Measurements from ENCODE around the gene LACRT.
A peak's percentile ranks its signal among the peaks of the same experiment; 100 is the strongest.
"Not testable (repeated sequence)": the region's sequence is repeated elsewhere in the genome, so short reads cannot be mapped to it uniquely, and the experiment has no call there.

The LACRT gene

GRCh38 chr12:54665022-54665635 is 30.4 kb upstream of the LACRT start:
- peak in 1 of 3 donors; percentile 8 for DNase-seq
- CTCF ChIA-PET = interaction anchor here (0.8 to 0.9 kb wide), 2 partner anchors 10 to 19 kb away, joined by 3 read pairs; no protein-coding TSS in a partner anchor
- 67% methylated on average over 1 of the region's 3 CpGs for WGBS (ENCODE audit: insufficient coverage)
- H3K36me3 ChIP-seq (ENCODE audit: control insufficient read depth in 4 of 4, insufficient read depth in 4 of 4, low read length in 3 of 4); H3K4me3 ChIP-seq (ENCODE audit: control insufficient read depth in 1 of 7, extremely low read depth in 1 of 7, insufficient read depth in 4 of 7, low read depth in 2 of 7, low read length in 6 of 7); H3K4me1 ChIP-seq (ENCODE audit: control extremely low read depth in 1 of 4, control insufficient read depth in 4 of 4, insufficient read depth in 4 of 4, low read length in 3 of 4); H3K27me3 ChIP-seq (replicated peaks in 2 of 5; ENCODE audit: control insufficient read depth in 4 of 5, insufficient read depth in 5 of 5, low read length in 4 of 5); H3K9me3 ChIP-seq (ENCODE audit: control extremely low read depth in 1 of 5, control insufficient read depth in 4 of 5, insufficient read depth in 2 of 5, low read depth in 1 of 5, low read length in 4 of 5); H3K27ac ChIP-seq (ENCODE audit: insufficient read depth in 1 of 2, low read depth in 1 of 2, low read length in 2 of 2, poor library complexity in 1 of 2, severe bottlenecking in 2 of 2): not testable (repeated sequence)
- POLR2A ChIA-PET = interaction anchor here (0.5 kb wide), 1 partner anchor 17 kb away, joined by 3 read pairs; no protein-coding TSS in a partner anchor

- no CpG with 5 or more reads among the region's 3 CpGs for WGBS (ENCODE audit: insufficient coverage)
- Histone ChIP-seq H3K4me1 (ENCODE audit: control extremely low read depth in 1 of 4, control insufficient read depth in 4 of 4, insufficient read depth in 4 of 4, low read length in 3 of 4) (peaks cover 0 to 4% (median 0%) of the 10 kb centered on the region in 4 experiments), H3K27ac (ENCODE audit: insufficient read depth in 1 of 2, low read depth in 1 of 2, low read length in 2 of 2, poor library complexity in 1 of 2, severe bottlenecking in 2 of 2) (no peak overlapping the region), H3K4me3 (ENCODE audit: control insufficient read depth in 1 of 7, extremely low read depth in 1 of 7, insufficient read depth in 4 of 7, low read depth in 2 of 7, low read length in 6 of 7) (no peak overlapping the region), H3K9me3 (ENCODE audit: control extremely low read depth in 1 of 5, control insufficient read depth in 4 of 5, insufficient read depth in 2 of 5, low read depth in 1 of 5, low read length in 4 of 5) (no peaks in the 10 kb centered on the region), H3K36me3 (ENCODE audit: control insufficient read depth in 4 of 4, insufficient read depth in 4 of 4, low read length in 3 of 4) (no peaks in the 10 kb centered on the region), H3K27me3 (replicated peaks in 2 of 5; ENCODE audit: control insufficient read depth in 4 of 5, insufficient read depth in 5 of 5, low read length in 4 of 5) (peaks cover 0 to 3% (median 0%) of the 10 kb centered on the region in 5 experiments)
- peak in 1 of 3 donors; percentile 10 for DNase-seq
- ChIA-PET POLR2A (no interaction called here), CTCF (no interaction called here)
Observed at GRCh38 chr12:54663603-54664002, 28.9 kb upstream of the LACRT start.

- Histone ChIP-seq H3K9me3 (ENCODE audit: control extremely low read depth in 1 of 5, control insufficient read depth in 4 of 5, insufficient read depth in 2 of 5, low read depth in 1 of 5, low read length in 4 of 5) (no peaks in the 10 kb centered on the region), H3K27me3 (replicated peaks in 2 of 5; ENCODE audit: control insufficient read depth in 4 of 5, insufficient read depth in 5 of 5, low read length in 4 of 5) (peaks cover 0 to 7% (median 0%) of the 10 kb centered on the region in 5 experiments), H3K4me3 (ENCODE audit: control insufficient read depth in 1 of 7, extremely low read depth in 1 of 7, insufficient read depth in 4 of 7, low read depth in 2 of 7, low read length in 6 of 7) (no peak overlapping the region), H3K27ac (ENCODE audit: insufficient read depth in 1 of 2, low read depth in 1 of 2, low read length in 2 of 2, poor library complexity in 1 of 2, severe bottlenecking in 2 of 2) (no peak overlapping the region), H3K4me1 (ENCODE audit: control extremely low read depth in 1 of 4, control insufficient read depth in 4 of 4, insufficient read depth in 4 of 4, low read length in 3 of 4) (peaks cover 0 to 4% (median 0%) of the 10 kb centered on the region in 4 experiments), H3K36me3 (ENCODE audit: control insufficient read depth in 4 of 4, insufficient read depth in 4 of 4, low read length in 3 of 4) (no peaks in the 10 kb centered on the region)
- ChIA-PET CTCF (interaction anchor here (1.4 kb wide), 1 partner anchor 10 kb away, joined by 4 read pairs; no protein-coding TSS in a partner anchor), POLR2A (no interaction called here)
- WGBS (ENCODE audit: insufficient coverage) = 60% methylated on average over 1 of the region's 3 CpGs
- DNase-seq = peak in 2 of 3 donors; percentile 8 to 12
Observed at GRCh38 chr12:54662026-54662425, 27.3 kb upstream of the LACRT start.

GRCh38 chr12:54661048-54661447 is 26.4 kb upstream of the LACRT start:
- WGBS (ENCODE audit: insufficient coverage) = 86% methylated on average over 2 of the region's 2 CpGs
- CTCF ChIA-PET = interaction anchor here (0.9 to 1.0 kb wide), 2 partner anchors 10 to 68 kb away, joined by 3 to 4 read pairs; no protein-coding TSS in a partner anchor

GRCh38 chr12:54660320-54660962 is 25.7 kb upstream of the LACRT start:
- DNase-seq = no peak
- ChIA-PET CTCF (interaction anchor here (0.9 to 1.2 kb wide), 4 partner anchors 9 to 68 kb away, joined by 3 to 4 read pairs (median 3); no protein-coding TSS in a partner anchor), POLR2A (no interaction called here)
- Histone ChIP-seq H3K36me3 (ENCODE audit: control insufficient read depth in 4 of 4, insufficient read depth in 4 of 4, low read length in 3 of 4) (no peaks in the 10 kb centered on the region), H3K4me3 (ENCODE audit: control insufficient read depth in 1 of 7, extremely low read depth in 1 of 7, insufficient read depth in 4 of 7, low read depth in 2 of 7, low read length in 6 of 7) (no peak overlapping the region), H3K27ac (ENCODE audit: insufficient read depth in 1 of 2, low read depth in 1 of 2, low read length in 2 of 2, poor library complexity in 1 of 2, severe bottlenecking in 2 of 2) (no peak overlapping the region), H3K9me3 (ENCODE audit: control extremely low read depth in 1 of 5, control insufficient read depth in 4 of 5, insufficient read depth in 2 of 5, low read depth in 1 of 5, low read length in 4 of 5) (no peaks in the 10 kb centered on the region), H3K27me3 (replicated peaks in 2 of 5; ENCODE audit: control insufficient read depth in 4 of 5, insufficient read depth in 5 of 5, low read length in 4 of 5) (peaks cover 0 to 7% (median 0%) of the 10 kb centered on the region in 5 experiments), H3K4me1 (ENCODE audit: control extremely low read depth in 1 of 4, control insufficient read depth in 4 of 4, insufficient read depth in 4 of 4, low read length in 3 of 4) (peaks cover 0 to 4% (median 0%) of the 10 kb centered on the region in 4 experiments)
- WGBS (ENCODE audit: insufficient coverage) = 98% methylated on average over 5 of the region's 10 CpGs

More at GRCh38 chr12:54661048-54661447, 26.4 kb upstream of the LACRT start:
- Histone ChIP-seq H3K9me3 (ENCODE audit: control extremely low read depth in 1 of 5, control insufficient read depth in 4 of 5, insufficient read depth in 2 of 5, low read depth in 1 of 5, low read length in 4 of 5) (no peaks in the 10 kb centered on the region), H3K4me3 (ENCODE audit: control insufficient read depth in 1 of 7, extremely low read depth in 1 of 7, insufficient read depth in 4 of 7, low read depth in 2 of 7, low read length in 6 of 7) (no peak overlapping the region), H3K27ac (ENCODE audit: insufficient read depth in 1 of 2, low read depth in 1 of 2, low read length in 2 of 2, poor library complexity in 1 of 2, severe bottlenecking in 2 of 2) (no peak overlapping the region), H3K27me3 (replicated peaks in 2 of 5; ENCODE audit: control insufficient read depth in 4 of 5, insufficient read depth in 5 of 5, low read length in 4 of 5) (peaks cover 0 to 7% (median 0%) of the 10 kb centered on the region in 5 experiments), H3K4me1 (ENCODE audit: control extremely low read depth in 1 of 4, control insufficient read depth in 4 of 4, insufficient read depth in 4 of 4, low read length in 3 of 4) (peaks cover 0 to 4% (median 0%) of the 10 kb centered on the region in 4 experiments), H3K36me3 (ENCODE audit: control insufficient read depth in 4 of 4, insufficient read depth in 4 of 4, low read length in 3 of 4) (no peaks in the 10 kb centered on the region)
- DNase-seq = peak in 2 of 3 donors; percentile 31 to 44
- POLR2A ChIA-PET = no interaction called here

- Histone ChIP-seq H3K36me3 (ENCODE audit: control insufficient read depth in 4 of 4, insufficient read depth in 4 of 4, low read length in 3 of 4) (no peaks in the 10 kb centered on the region), H3K27ac (ENCODE audit: insufficient read depth in 1 of 2, low read depth in 1 of 2, low read length in 2 of 2, poor library complexity in 1 of 2, severe bottlenecking in 2 of 2) (no peak overlapping the region), H3K4me3 (ENCODE audit: control insufficient read depth in 1 of 7, extremely low read depth in 1 of 7, insufficient read depth in 4 of 7, low read depth in 2 of 7, low read length in 6 of 7) (no peak overlapping the region), H3K4me1 (ENCODE audit: control extremely low read depth in 1 of 4, control insufficient read depth in 4 of 4, insufficient read depth in 4 of 4, low read length in 3 of 4) (peaks cover 0 to 4% (median 0%) of the 10 kb centered on the region in 4 experiments), H3K9me3 (ENCODE audit: control extremely low read depth in 1 of 5, control insufficient read depth in 4 of 5, insufficient read depth in 2 of 5, low read depth in 1 of 5, low read length in 4 of 5) (no peaks in the 10 kb centered on the region), H3K27me3 (replicated peaks in 2 of 5; ENCODE audit: control insufficient read depth in 4 of 5, insufficient read depth in 5 of 5, low read length in 4 of 5) (peaks cover 0 to 7% (median 0%) of the 10 kb centered on the region in 5 experiments)
- WGBS (ENCODE audit: insufficient coverage) = 80% methylated on average over 18 of the region's 19 CpGs
- DNase-seq = peak; percentile 36 to 67 (median 57)
- CTCF ChIA-PET = interaction anchor here (0.8 to 2.6 kb wide), 17 partner anchors 13 to 410 kb away, joined by 3 to 9 read pairs (median 4); no protein-coding TSS in a partner anchor
- POLR2A ChIA-PET = no interaction called here
Observed at GRCh38 chr12:54658306-54659264, 23.9 kb upstream of the LACRT start.
